MM.1S (cell line): ENCODE results near the gene MARCKSL1.

ENCODE experiments used
- EZH2 ChIP-seq: fragments of 300-600 bp; sonication (generic); optimal IDR thresholded peaks from 2 replicates; pipeline ENCODE3; 2017; ENCODE audit warnings: low read depth, mild to moderate bottlenecking, antibody characterized with exemption, low read length, mixed read lengths
- TF ChIP-seq, protein P1 (sequence below): fragments of 300-600 bp; sonication (generic); IDR thresholded peaks from 2 replicates; pipeline ENCODE4 v1.5.1; 2016; ENCODE audit warnings: antibody characterized with exemption, low read length, mixed read lengths

DNA sequence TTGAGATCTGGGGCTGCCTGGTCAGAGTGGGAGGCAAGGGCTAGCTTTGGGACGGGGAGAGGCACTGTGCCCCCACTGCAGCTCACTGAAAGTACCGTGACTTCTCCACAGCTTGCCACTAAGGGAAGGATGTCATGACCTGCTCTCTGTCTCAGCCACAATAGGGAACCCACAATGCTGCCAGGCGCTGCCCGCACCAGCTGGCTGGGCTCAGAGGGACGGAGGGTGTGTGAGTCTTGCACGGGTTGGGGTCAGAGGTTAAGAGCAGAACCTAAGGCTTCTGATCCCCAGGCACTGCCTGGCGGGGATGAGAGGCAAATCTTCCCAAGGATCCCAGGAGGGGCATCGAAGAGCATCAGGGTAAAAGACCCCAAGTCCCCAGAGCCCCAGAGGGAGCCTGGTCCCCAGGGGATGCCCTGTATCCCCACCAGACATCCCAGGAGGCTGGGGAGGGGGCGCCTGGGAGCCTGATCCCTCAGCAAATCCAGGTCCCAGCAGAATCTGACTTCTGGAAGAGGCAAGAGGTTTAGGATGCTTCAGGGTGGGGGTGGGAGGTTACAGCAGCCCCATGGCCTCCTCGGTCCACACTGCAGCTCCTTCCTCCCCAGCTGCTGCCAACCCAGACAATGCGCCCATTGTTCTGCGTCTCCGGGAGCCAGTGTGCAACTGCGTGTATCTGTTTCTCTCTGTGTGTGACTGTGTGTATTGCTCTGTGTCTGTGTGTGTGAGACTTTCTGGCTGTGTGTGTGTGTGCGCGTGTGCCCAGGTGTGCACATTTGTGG is 2.0 kb upstream of the MARCKSL1 start:
- TF ChIP-seq, protein P1, sequence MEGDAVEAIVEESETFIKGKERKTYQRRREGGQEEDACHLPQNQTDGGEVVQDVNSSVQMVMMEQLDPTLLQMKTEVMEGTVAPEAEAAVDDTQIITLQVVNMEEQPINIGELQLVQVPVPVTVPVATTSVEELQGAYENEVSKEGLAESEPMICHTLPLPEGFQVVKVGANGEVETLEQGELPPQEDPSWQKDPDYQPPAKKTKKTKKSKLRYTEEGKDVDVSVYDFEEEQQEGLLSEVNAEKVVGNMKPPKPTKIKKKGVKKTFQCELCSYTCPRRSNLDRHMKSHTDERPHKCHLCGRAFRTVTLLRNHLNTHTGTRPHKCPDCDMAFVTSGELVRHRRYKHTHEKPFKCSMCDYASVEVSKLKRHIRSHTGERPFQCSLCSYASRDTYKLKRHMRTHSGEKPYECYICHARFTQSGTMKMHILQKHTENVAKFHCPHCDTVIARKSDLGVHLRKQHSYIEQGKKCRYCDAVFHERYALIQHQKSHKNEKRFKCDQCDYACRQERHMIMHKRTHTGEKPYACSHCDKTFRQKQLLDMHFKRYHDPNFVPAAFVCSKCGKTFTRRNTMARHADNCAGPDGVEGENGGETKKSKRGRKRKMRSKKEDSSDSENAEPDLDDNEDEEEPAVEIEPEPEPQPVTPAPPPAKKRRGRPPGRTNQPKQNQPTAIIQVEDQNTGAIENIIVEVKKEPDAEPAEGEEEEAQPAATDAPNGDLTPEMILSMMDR = no peak
- TF ChIP-seq EZH2 = no peak
